Right hindlimb (tissue), 1 donor: ENCODE results near the gene TOR1AIP1.
"Not testable (repeated sequence)": the region's sequence is repeated elsewhere in the genome, so short reads cannot be mapped to it uniquely, and the experiment has no call there.

Source experiments
- DNase-seq: peaks from one replicate; pipeline ENCODE4 v3.0.0-alpha.2; 2018

TOR1AIP1 gene

DNA sequence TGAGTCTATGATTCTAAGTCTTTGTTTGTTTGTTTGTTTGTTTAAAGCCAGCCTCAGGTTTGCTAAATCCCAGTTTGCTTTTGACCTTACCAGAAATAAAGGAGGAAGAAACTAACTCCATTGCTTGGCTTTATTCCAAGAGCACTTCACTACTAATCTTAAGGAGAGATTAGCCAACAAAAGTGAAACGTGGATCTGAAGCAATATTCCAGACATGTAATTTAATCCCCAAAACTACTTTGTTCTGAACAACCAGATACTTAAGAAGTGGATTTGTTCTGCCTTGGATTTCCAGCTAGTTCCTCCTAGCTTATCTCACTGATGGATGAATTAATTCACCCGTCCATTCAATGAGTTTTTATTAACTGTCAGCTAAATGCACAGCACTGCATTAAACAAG is 56.7 kb downstream of the TOR1AIP1 start:
- no peak for DNase-seq

DNA sequence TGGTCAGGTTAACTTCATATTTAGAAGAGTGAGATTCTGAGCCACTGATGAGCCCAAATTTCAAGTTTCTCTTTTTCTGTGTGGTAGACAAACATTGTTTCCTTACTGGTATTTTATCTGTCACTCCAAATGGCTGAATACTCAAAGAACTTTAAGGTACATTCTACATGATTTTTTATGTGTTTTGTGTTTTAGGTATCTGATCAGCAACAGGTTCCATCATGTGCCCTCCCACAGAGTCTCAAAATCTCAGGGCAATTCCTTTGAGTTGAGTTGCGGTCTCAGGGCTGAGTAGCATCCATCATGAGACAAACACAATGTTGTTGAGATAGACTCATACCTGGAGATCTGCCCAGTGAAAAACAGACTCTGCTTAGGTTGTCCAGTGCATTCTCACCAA is 57.9 kb downstream of the TOR1AIP1 start:
- no peak for DNase-seq

DNA sequence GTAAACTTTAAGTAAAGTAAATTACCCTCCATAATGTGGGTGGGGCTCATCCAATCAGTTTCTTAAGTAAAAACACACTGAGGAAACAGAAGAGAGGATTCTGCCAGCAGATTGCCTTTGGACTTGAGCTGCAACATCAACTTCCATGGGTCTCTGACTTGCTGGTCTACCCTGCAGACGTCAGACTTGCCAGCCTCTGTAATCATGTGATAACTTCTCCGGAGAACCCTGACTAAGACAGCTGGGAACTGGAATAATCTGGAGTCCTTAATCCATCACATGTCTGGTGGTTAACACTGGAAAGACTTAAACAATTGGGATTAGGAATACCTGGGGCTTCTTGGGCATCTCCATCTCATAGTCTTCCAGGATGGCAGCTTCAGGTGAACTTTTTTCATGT is 59.4 kb downstream of the TOR1AIP1 start:
- DNase-seq, result no peak

DNA sequence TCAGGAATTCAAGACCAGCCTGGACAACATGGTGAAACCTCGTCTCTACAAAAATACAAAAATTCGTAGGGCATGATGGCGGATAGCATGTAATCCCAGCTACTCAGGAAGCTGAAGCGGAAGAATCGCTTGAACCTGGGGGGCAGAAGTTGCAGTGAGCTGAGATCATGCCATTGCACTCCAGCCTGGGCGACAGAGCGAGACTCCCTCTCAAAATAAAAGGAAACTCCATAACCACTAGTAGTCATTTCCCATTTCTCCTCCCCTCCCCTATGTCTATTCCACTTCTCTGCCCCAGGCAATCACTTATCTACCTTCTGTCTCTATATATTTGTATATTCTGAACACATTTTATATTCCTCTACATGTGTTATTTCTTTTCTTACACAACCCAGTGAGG is 68.6 kb downstream of the TOR1AIP1 start:
- no peak for DNase-seq

DNA sequence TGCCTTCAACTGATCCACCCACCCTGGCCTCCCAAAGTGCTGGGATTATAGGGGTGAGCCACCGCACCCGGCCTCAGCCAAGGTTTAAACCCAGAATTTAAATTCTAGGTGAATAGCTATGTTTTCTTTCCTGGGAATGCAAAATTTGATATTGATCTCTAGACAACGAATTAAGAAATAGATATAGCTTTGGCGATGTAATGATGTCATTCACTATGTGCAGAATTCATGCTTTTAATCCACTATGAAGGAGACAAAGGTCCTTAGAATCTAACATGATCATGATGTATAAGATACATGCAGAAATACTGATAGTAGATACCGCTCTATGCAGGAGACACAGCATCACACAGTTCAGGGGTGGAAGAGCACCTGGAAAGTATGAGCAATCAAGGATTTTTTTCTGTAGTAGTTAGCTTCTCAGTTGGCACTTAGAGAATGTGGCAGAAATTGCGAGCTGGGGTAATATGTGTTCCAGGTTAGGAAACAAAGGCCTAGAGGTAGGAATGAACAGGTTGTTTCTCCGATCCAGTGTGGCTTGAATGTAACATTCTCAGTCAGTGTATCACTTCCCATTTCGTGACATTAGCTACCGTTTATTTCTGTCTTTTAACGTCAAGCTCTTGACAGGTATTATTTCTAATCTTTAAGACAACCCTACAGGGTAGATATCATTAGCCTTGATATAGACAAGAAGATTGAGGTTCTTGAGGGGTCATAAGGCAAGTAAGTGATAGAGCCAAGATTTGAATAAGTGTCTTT is 69.5 kb downstream of the TOR1AIP1 start:
- DNase-seq, result no peak

DNA sequence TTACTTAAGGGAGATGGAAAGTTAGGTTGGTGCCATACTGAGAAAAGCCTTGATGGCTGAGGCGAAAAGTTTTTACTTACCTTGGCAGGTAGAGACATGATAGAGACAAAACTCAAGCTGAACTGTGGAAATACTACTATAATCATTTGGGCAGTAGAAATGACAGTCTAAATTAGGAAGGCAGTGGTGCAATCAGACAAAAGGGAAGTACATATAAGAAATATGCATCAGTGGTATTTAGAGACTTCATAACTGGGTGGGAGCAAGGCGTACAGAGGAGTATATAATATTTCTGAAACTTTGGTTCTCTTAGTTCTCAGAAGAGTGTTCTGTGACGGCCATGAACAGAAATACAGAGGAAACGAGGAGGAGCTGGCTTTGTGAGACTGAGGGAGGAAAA is 70.1 kb downstream of the TOR1AIP1 start:
- DNase-seq, result no peak

DNA sequence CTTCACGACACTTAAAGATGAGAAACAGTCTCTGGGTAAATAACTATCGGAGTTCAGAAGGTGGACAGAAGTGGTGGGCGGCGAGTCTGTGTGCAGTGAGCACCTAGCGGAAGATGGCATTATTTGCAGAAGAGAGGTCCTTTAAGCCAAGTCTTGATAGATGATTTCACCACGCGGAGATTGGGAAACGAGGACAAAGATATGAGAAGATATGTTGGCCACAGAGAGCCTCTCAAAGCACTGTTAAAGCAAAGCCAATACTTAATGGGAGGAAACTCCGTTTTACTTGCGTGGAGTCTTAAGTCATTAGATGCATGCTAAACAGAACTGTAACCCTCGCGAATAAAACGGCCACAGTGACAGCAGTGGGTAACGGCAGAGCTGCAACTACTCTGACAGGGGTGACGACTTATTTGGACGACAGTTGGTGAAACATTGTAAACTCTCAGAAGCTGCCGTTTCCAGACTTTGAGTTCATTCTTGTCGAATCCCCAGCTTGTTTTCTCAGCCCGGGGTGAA is 71.9 kb downstream of the TOR1AIP1 start:
- no peak for DNase-seq

DNA sequence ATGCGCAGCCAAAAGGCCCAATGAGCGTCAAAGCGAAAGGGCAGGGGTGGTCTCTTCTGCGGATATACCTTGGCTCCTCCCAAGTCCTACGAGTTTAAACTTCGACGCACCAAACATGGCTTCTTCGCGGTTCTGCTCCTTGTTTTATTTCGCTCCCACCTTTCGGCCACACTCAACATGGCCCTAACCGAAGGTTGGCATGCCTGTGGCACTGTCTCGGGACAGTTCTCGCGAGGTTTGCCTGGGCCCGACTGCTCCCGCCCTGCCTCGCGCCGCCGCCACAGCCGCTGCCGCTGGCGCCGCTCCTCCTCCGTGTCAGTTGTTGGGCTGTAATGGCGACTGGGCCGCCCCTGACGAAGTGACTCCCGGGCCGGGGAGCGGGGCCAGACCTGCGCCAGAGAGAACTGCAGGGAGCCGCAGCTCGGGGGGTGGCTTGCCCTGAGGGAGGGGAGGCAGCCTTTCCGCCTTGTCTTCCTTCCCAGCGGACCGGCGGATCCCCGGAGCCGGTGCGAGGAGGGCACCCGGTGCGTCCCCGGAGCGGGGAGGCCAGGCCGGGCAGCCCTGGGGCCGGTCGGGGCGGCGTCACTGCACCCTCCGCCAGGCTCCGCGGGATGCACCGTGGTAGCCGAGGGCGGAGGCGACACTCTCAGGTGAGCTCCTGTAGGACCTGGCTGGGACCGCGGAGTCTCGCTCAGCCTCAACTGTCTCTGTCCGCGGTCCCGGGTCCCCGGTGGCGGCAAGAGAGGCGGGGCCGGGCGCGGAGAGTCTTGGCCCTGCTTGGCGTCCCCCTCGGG is 72.6 kb downstream of the TOR1AIP1 start, which contains the start of gene CEP350:
TSS of gene CEP350 (plus strand) at position 318 of the 794 bp plus-strand sequence. CDS start 31,372 bp downstream, outside the sequence.
- DNase-seq, result peak; percentile 99

DNA sequence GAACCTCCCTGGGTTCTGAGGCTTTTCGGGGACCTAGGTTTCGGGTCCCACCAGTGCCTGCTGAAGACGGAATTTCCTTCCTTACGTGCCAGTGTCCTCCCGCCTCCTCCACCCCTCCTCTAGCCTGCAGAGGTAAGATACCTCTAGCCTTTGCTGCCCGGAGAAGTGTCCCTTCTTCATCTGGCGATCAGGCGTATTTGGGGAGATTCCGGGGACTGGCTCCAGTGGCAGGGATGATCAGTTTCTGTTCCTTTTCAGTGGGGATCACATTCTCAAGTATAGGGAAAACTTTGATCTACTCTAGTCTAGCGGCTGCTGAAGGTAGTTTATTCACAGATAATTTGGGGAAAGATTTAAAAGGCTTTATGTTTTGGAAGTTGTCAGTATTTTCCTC is 73.2 kb downstream of the TOR1AIP1 start:
- no peak for DNase-seq

DNA sequence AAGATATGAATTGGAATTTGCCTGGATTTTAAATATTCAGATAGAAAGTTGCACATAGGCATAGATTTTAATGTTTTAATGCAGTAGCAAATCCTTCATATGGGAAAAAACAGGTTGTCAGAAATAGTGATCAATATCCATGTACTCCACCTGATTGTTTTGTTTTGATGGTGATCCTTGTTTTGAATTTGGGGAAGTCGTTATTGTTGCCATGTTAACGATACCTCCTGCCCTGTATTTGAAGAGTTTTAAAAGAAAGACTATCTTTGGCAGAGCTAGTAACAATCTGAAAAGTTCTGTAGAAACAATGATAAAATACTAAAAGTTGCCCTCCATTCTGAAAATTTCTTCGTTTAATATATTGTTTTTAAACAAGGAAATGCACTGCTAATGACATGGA is 73.6 kb downstream of the TOR1AIP1 start:
- no peak for DNase-seq

DNA sequence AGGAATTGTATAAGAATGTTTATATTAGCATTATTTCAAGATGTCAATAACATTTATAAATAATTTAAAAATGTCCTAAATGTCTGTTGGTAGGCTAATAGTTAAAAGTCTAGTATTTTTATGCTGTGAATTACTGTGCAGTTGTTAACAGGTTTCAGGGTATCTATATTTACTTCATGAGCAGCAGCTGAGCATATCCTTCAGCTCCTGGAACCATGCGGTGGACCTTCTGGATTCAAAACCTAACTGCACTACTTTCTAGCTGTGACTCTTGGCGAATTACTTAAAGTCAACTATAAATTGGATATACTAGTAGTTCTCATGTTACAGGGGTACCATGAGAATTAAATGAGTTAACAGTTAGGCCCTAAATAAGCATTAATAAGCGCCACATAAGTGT is 76.3 kb downstream of the TOR1AIP1 start:
- DNase-seq, result no peak

DNA sequence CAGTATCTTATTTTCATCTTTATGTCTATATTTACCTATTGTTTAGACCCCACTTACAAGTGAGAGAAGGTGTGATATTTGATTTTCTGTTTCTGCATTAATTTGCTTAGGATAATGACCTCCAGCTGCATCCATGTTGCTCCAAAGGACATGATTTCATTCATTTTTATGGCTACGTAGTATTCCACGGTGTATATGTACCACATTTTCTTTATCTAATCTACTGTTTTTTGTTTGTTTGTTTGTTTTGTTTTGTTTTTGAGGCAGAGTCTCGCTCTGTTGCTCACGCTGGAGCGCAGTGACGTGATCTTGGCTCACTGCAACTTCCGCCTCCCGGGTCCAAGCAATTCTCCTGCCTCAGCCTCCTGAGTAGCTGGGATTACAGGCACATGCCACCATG is 80.1 kb downstream of the TOR1AIP1 start:
- not testable (repeated sequence) for DNase-seq

DNA sequence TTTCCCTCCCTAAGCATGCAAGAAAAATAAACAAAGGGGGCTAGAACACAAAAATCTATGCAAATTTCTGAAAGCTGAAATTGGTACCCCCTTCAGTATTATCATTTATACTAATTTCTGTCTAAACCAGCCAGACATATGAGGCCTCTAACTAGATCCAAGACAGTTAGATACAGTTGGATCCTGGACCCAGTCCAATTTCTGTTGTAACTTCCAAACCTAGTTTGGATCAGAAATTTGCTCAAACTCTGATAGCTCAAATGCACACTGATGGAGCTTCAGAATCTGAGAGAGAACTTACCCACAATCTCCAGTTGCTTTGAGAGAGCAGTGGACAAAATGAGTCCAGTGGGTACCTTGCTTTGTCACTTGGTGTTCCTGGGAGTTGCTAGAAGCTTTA is 84.5 kb downstream of the TOR1AIP1 start:
- no peak for DNase-seq

DNA sequence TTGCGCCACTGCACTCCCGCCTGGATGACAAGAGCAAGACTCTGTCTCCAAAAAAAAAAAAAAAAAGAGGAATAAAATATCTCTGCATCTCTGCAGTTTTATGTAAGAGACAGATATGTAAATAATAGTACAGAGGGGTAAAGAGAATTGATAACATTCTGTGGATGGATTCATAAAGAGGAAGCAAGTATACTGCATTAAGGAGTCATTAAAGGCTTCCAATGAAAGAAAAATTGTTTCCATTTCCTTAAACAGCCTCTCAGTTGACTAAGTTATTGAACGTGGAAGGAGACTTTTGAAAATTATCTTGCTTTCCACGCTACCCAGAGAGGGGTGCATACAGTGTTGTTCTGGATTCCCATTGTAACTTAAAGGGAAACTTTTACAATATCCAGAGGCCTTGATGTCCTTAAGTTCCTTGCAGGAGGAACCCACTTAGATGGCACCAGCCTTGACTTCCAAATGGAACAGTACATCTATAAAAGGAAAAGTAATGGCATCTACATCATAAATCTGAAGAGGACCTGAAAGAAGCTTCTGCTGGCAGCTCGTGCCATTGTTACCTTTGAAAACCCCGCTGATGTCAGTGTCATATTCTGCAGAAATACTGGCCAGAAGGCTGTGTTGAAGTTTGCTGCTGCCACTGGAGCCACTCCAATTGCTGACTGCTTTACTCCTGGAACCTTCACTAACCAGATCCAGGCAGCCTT is 86.4 kb downstream of the TOR1AIP1 start:
- DNase-seq, result no peak

DNA sequence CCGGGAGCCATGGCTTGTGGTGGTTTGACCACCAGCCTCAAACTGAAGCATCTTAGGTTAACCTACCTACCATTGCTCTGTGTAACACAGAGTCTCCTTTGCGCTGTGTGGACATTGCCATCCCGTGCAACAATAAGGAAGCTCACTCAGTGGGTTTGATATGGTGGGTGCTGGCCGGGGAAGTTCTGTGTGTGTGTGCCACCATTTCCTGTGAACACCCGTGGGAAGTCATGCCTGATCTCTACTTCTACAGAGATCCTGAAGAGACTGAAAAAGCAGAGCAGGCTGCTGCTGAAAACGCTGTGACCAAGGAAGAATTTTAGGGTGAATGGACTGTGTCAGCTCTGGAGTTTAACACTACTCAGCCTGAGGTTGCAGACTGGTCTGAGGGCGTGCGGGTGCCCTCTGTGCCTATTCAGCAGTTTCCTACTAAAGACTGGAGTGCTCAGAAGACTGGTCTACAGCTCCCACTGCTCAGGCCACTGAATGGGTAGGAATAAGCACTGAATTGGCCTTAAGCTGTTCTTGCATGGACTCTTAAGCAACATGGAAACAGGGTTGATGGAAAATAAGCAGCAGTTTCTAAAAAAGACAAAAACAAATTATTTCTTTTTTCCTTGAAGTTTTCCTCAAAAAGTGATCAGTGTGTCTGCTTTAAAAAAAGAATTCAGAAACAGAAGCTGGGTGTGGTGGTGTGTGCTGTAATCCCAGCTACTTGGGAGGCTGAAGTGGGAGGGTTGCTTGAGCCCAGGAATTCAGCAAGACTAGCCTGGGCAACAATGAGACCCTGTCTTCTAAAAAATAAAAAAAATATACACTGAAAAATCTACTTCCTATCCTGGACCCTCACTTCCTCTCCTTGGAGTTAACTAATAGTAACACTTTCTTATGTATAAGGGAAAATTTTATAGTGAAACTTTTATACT is 87.2 kb downstream of the TOR1AIP1 start:
- DNase-seq, result no peak
